ENCODE data around the gene KRT14. TPM values are rescaled to one million over a fixed set of nuclear protein-coding genes. Genes with fewer than 3 reads are reported as not detected.

The KRT14 gene
- total RNA-seq, 3 donors from 2014 or later (not counting 1 experiment from before 2014, with no cell fraction given), result not detected

DNA sequence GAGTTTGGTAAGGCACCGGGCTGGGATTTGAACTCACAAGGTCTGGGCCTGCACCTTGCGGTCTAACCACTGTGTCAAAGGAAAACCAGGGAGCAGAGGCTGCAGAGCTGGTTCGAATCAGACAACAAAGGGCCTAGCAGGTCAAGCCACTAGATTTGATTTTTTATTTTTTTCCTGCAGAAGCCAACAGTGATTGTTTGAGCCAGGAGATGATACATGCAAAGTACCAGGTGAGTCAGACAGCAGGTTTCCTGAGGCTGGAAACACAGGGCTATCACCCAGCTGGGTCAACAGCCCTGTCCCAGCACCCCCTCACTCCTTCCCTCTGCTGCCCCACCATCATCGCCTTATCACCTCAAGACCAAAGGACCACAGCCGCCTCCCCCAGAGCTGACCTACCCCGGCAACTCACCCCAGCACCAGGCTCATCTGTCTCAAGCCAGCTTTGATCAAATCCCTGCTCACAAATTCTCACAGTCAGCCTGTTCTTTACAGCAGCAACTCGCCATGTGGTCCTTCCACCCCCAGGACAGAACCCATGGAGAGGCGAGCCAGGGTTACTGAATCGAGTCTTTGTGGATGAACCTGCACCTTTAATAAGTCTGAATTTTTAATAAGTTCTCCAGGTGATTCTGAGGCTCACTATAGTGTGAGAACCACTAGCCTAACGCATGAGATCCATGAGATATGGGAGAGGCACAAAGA, 45.6 kb downstream of the KRT14 start:
- ATAC-seq (no peak), DNase-seq (no peak)
- peaks cover 14 to 26% of the 10 kb centered on the region in 2 donors for H3K27me3 Mint-ChIP-seq (ENCODE audit: low read depth in 2 of 2)
- Histone ChIP-seq H3K9me3 (ENCODE audit: control insufficient read depth, insufficient read depth, low read length) (no peaks in the 10 kb centered on the region), H3K27me3 (ENCODE audit: control insufficient read depth, insufficient read depth, low read length) (no peaks in the 10 kb centered on the region), H3K4me3 (ENCODE audit: low read length) (no peak overlapping the region), H3K4me1 (ENCODE audit: control insufficient read depth, insufficient read depth, low read length) (no peaks in the 10 kb centered on the region), H3K27ac (ENCODE audit: low read length) (no peak overlapping the region), H3K36me3 (ENCODE audit: control insufficient read depth, insufficient read depth, low read length) (no peaks in the 10 kb centered on the region)
- H3K27ac Mint-ChIP-seq, result no peak overlapping the region
- no peak overlapping the region for H3K4me3 Mint-ChIP-seq
- TF ChIP-seq, protein P1, sequence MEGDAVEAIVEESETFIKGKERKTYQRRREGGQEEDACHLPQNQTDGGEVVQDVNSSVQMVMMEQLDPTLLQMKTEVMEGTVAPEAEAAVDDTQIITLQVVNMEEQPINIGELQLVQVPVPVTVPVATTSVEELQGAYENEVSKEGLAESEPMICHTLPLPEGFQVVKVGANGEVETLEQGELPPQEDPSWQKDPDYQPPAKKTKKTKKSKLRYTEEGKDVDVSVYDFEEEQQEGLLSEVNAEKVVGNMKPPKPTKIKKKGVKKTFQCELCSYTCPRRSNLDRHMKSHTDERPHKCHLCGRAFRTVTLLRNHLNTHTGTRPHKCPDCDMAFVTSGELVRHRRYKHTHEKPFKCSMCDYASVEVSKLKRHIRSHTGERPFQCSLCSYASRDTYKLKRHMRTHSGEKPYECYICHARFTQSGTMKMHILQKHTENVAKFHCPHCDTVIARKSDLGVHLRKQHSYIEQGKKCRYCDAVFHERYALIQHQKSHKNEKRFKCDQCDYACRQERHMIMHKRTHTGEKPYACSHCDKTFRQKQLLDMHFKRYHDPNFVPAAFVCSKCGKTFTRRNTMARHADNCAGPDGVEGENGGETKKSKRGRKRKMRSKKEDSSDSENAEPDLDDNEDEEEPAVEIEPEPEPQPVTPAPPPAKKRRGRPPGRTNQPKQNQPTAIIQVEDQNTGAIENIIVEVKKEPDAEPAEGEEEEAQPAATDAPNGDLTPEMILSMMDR (IDR thresholded peaks at IDR 0.05), result no peak
- H3K4me1 Mint-ChIP-seq, result no peaks in the 10 kb centered on the region
- H3K36me3 Mint-ChIP-seq, result no peaks in the 10 kb centered on the region
- intact Hi-C loops (cut with micrococcal nuclease), result no loop called here
- 83% methylated on average over 10 of the region's 10 CpGs for WGBS (ENCODE audit: insufficient coverage)
- no peaks in the 10 kb centered on the region for H3K9me3 Mint-ChIP-seq

DNA sequence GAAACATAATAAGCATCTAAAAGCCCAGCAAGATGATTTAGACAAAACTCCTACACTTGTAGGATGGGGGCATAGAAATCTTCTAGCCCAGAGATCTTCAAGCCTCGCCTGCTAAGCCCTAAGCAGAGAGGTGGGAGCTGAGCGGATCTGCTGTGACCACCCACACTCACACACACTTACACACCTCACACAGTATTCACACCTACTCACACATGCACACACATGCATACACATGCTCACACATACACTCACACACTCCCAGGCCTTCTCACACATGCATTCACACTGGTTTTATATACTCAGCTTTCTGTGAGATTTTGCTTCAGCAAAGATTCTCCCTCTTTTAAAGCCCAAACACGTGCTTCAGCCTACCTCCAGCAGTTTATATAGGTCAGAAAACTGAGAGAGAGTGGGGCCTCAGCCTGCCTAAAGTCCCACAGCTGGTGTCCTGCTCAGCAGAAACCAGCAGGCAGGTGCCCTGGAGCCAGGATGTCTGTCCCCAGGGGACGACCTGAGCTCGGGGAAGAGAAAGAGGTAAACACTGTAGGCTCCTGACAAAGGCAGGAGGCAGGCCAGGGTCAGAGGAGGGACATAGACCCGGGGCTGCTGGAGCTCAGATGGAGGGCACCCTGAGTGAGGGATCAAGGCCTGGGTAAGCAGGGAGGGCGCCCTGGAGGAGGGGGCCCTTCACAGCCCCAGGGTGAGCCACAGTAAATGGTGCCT, 46.6 kb downstream of the KRT14 start:
- Mint-ChIP-seq H3K36me3 (no peaks in the 10 kb centered on the region), H3K27ac (no peak overlapping the region), H3K9me3 (no peaks in the 10 kb centered on the region), H3K4me3 (no peak overlapping the region), H3K27me3 (ENCODE audit: low read depth in 2 of 2) (peaks cover 17 to 30% of the 10 kb centered on the region in 2 donors), H3K4me1 (no peaks in the 10 kb centered on the region)
- no peak for ATAC-seq
- Histone ChIP-seq H3K4me1 (ENCODE audit: control insufficient read depth, insufficient read depth, low read length) (no peaks in the 10 kb centered on the region), H3K9me3 (ENCODE audit: control insufficient read depth, insufficient read depth, low read length) (no peaks in the 10 kb centered on the region), H3K27ac (ENCODE audit: low read length) (no peak overlapping the region), H3K4me3 (ENCODE audit: low read length) (no peak overlapping the region), H3K36me3 (ENCODE audit: control insufficient read depth, insufficient read depth, low read length) (no peaks in the 10 kb centered on the region), H3K27me3 (ENCODE audit: control insufficient read depth, insufficient read depth, low read length) (no peaks in the 10 kb centered on the region)
- WGBS (ENCODE audit: insufficient coverage), result 76% methylated on average over 7 of the region's 7 CpGs
- no peak for DNase-seq
- intact Hi-C loops (cut with micrococcal nuclease), result no loop called here
- TF ChIP-seq, protein P1 (IDR thresholded peaks at IDR 0.05), result no peak

DNA sequence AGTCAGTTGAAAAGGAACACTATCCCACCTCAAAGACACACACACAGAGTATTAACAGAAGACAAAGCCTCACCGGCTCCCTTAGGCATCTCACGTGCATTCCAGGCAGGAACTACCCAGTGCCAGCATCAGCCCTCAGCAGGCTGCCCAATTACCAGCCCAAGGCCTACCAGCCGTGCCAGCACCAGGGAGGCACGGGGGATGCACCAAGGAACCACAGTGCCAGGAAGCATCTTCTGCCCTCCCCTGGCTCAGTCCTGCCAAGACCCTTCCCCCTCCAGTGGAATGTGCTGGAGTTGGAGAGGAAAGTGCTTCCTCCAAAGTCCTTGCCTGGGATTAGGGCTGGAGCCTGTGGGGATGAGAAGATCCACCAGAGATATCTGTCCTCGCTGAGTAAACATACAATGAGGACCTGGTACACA, 47.6 kb downstream of the KRT14 start:
- no peaks in the 10 kb centered on the region for H3K27me3 ChIP-seq (ENCODE audit: control insufficient read depth, insufficient read depth, low read length)
- H3K4me1 ChIP-seq (ENCODE audit: control insufficient read depth, insufficient read depth, low read length), result no peaks in the 10 kb centered on the region
- intact Hi-C loops (cut with micrococcal nuclease), result no loop called here
- no peaks in the 10 kb centered on the region for H3K9me3 ChIP-seq (ENCODE audit: control insufficient read depth, insufficient read depth, low read length)
- Mint-ChIP-seq H3K9me3 (no peaks in the 10 kb centered on the region), H3K27ac (no peak overlapping the region), H3K4me3 (no peak overlapping the region), H3K27me3 (ENCODE audit: low read depth in 2 of 2) (peaks cover 22 to 31% of the 10 kb centered on the region in 2 donors), H3K36me3 (no peaks in the 10 kb centered on the region), H3K4me1 (no peaks in the 10 kb centered on the region)
- H3K4me3 ChIP-seq (ENCODE audit: low read length), result no peak overlapping the region
- ATAC-seq (no peak), DNase-seq (no peak)
- TF ChIP-seq, protein P1 (IDR thresholded peaks at IDR 0.05), result no peak
- WGBS (ENCODE audit: insufficient coverage), result 83% methylated on average over 5 of the region's 5 CpGs
- no peak overlapping the region for H3K27ac ChIP-seq (ENCODE audit: low read length)
- no peaks in the 10 kb centered on the region for H3K36me3 ChIP-seq (ENCODE audit: control insufficient read depth, insufficient read depth, low read length)

All from natural killer cell (primary cell).